Fibroblast of lung (primary cell): ENCODE results near the gene RBM20. TPM values are rescaled to one million over a fixed set of nuclear protein-coding genes. Genes with fewer than 3 reads are reported as not detected.
A peak's percentile ranks its signal among the peaks of the same experiment; 100 is the strongest.

Experiments used
- DNase-seq, 2 donors: peaks; one replicate each; pipeline versions ENCODE4 v3.0.0 to v3.0.0-alpha.2; 2010; ENCODE audit warnings: low read depth in 2 of 2
- H2AFZ ChIP-seq: 2 replicates; pipeline ENCODE4 v1.5.1; 2012; ENCODE audit warnings: low read length, control low read depth, inconsistent platforms
- H3K27ac ChIP-seq: 2 replicates; pipeline ENCODE4 v1.5.1; 2011; ENCODE audit warnings: low read length, control low read depth; ENCODE audit not compliant: insufficient read depth
- H3K27me3 ChIP-seq: 2 replicates; pipeline ENCODE4 v1.5.1; 2011; ENCODE audit warnings: mild to moderate bottlenecking, low read length; ENCODE audit not compliant: control insufficient read depth, insufficient read depth
- H3K36me3 ChIP-seq: 2 replicates; pipeline ENCODE4 v1.5.1; 2011; ENCODE audit warnings: low read length; ENCODE audit not compliant: control insufficient read depth, insufficient read depth
- H3K4me1 ChIP-seq: 2 replicates; pipeline ENCODE4 v1.5.1; 2011; ENCODE audit warnings: low read length; ENCODE audit not compliant: control insufficient read depth, insufficient read depth; ENCODE audit errors: extremely low read depth
- H3K4me2 ChIP-seq: 2 replicates; pipeline ENCODE4 v1.5.1; 2011; ENCODE audit warnings: low read length, control low read depth; ENCODE audit not compliant: insufficient read depth; ENCODE audit errors: extremely low read depth
- H3K4me3 ChIP-seq, 4 experiments: fragments of 200-600 bp in 1 of 4; sonication (generic) in 1 of 4; replicated peaks in 1 of 4; 2 replicates each; pipeline ENCODE4 v1.5.1; 2011 to 2016; ENCODE audit warnings: low read length in 4 of 4, low read depth in 3 of 4, mild to moderate bottlenecking in 3 of 4, control low read depth in 2 of 4, inconsistent platforms in 1 of 4, mixed read lengths in 1 of 4; ENCODE audit not compliant: insufficient read depth in 1 of 4; ENCODE audit errors: control extremely low read depth in 1 of 4
- H3K79me2 ChIP-seq: 2 replicates; pipeline ENCODE4 v1.5.1; 2012; ENCODE audit warnings: mild to moderate bottlenecking, low read length, inconsistent platforms; ENCODE audit not compliant: control insufficient read depth, insufficient read depth
- H3K9ac ChIP-seq: 2 replicates; pipeline ENCODE4 v1.5.1; 2011; ENCODE audit warnings: mild to moderate bottlenecking, low read length, control low read depth; ENCODE audit not compliant: insufficient read depth
- H3K9me3 ChIP-seq: 2 replicates; pipeline ENCODE4 v1.5.1; 2012; ENCODE audit warnings: low read depth, low read length; ENCODE audit not compliant: control insufficient read depth, insufficient read depth
- H4K20me1 ChIP-seq: 2 replicates; pipeline ENCODE4 v1.5.1; 2011; ENCODE audit warnings: low read length; ENCODE audit not compliant: control insufficient read depth, insufficient read depth; ENCODE audit errors: extremely low read depth
- EZH2 ChIP-seq: IDR thresholded peaks from 2 replicates; pipeline ENCODE4 v1.5.1; 2012; ENCODE audit warnings: low read length, control low read depth, mild to moderate bottlenecking; ENCODE audit errors: missing control alignments
- polyA plus RNA-seq, 2 donors: library from polyadenylated mRNA; depleted of rRNA in 1 of 2; stranded (reverse) in 1 of 2; unstranded in 1 of 2; fragments of >200 nt; gene quantifications; 2 replicates each; pipeline ENCODE4 v1.2.1, GENCODE V29; 2011 to 2012; ENCODE audit warnings: missing spikeins in 1 of 2
- total RNA-seq: library from RNA; depleted of rRNA; stranded (reverse); fragments of >200 nt; gene quantifications from 2 replicates; pipeline ENCODE4 v1.2.1, GENCODE V29; 2014
- TF ChIP-seq, protein P1 (sequence below), 2 donors: IDR thresholded peaks in 1 of 2; conservative IDR thresholded peaks in 1 of 2; 1 replicate in 1 of 2; 2 replicates in 1 of 2; pipeline ENCODE4 v1.5.1; 2011 to 2012; ENCODE audit warnings: low read length in 2 of 2, control low read depth in 1 of 2, inconsistent platforms in 1 of 2, low read depth in 1 of 2, mild to moderate bottlenecking in 1 of 2

RBM20 gene
- total and polyA plus RNA-seq, 2 donors (not counting 1 experiment from before 2014, with no cell fraction given), result under 0.01 to 0.05 TPM

GRCh38 chr10:110629680-110630191, 14.4 kb upstream of the RBM20 start:
- TF ChIP-seq, protein P1, sequence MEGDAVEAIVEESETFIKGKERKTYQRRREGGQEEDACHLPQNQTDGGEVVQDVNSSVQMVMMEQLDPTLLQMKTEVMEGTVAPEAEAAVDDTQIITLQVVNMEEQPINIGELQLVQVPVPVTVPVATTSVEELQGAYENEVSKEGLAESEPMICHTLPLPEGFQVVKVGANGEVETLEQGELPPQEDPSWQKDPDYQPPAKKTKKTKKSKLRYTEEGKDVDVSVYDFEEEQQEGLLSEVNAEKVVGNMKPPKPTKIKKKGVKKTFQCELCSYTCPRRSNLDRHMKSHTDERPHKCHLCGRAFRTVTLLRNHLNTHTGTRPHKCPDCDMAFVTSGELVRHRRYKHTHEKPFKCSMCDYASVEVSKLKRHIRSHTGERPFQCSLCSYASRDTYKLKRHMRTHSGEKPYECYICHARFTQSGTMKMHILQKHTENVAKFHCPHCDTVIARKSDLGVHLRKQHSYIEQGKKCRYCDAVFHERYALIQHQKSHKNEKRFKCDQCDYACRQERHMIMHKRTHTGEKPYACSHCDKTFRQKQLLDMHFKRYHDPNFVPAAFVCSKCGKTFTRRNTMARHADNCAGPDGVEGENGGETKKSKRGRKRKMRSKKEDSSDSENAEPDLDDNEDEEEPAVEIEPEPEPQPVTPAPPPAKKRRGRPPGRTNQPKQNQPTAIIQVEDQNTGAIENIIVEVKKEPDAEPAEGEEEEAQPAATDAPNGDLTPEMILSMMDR (conservative IDR thresholded peaks at IDR 0.05 in 1 of 2, IDR thresholded peaks at IDR 0.05 in 1 of 2; ENCODE audit: low read depth in 1 of 2, low read length in 2 of 2), result no peak
- no peak for TF ChIP-seq EZH2
- Histone ChIP-seq H3K4me2 (no peak overlapping the region), H4K20me1 (no peaks in the 10 kb centered on the region), H3K4me1 (no peaks in the 10 kb centered on the region), H3K9me3 (no peaks in the 10 kb centered on the region), H3K79me2 (no peaks in the 10 kb centered on the region), H2AFZ (no peak overlapping the region), H3K36me3 (no peaks in the 10 kb centered on the region), H3K4me3 (no peak overlapping the region), H3K27me3 (peaks cover 6% of the 10 kb centered on the region), H3K9ac (no peak overlapping the region), H3K27ac (no peak overlapping the region)
- peak in 1 of 2 donors; percentile 93 for DNase-seq

- Histone ChIP-seq H3K27ac (no peak overlapping the region), H3K4me2 (no peak overlapping the region), H3K36me3 (no peaks in the 10 kb centered on the region), H3K4me3 (no peak overlapping the region), H3K9me3 (no peaks in the 10 kb centered on the region), H3K79me2 (no peaks in the 10 kb centered on the region), H4K20me1 (no peaks in the 10 kb centered on the region), H2AFZ (no peak overlapping the region), H3K4me1 (no peaks in the 10 kb centered on the region), H3K27me3 (peaks cover 2% of the 10 kb centered on the region), H3K9ac (no peak overlapping the region)
- no peak for TF ChIP-seq EZH2
- TF ChIP-seq, protein P1 (conservative IDR thresholded peaks at IDR 0.05 in 1 of 2, IDR thresholded peaks at IDR 0.05 in 1 of 2; ENCODE audit: low read depth in 1 of 2, low read length in 2 of 2), result no peak
- DNase-seq, result no peak
These were observed 12.2 kb upstream of the RBM20 start for GRCh38 chr10:110631934-110632333.

- Histone ChIP-seq H4K20me1 (no peaks in the 10 kb centered on the region), H3K79me2 (no peaks in the 10 kb centered on the region), H3K4me2 (no peak overlapping the region), H3K9me3 (no peaks in the 10 kb centered on the region), H3K27ac (no peak overlapping the region), H3K4me1 (no peaks in the 10 kb centered on the region), H3K27me3 (peaks cover 2% of the 10 kb centered on the region), H2AFZ (no peak overlapping the region), H3K36me3 (no peaks in the 10 kb centered on the region), H3K4me3 (no peak overlapping the region), H3K9ac (no peak overlapping the region)
- DNase-seq, result no peak
- TF ChIP-seq, protein P1 (conservative IDR thresholded peaks at IDR 0.05 in 1 of 2, IDR thresholded peaks at IDR 0.05 in 1 of 2; ENCODE audit: low read depth in 1 of 2, low read length in 2 of 2), result no peak
- TF ChIP-seq EZH2, result no peak
These were observed 11.4 kb upstream of the RBM20 start for GRCh38 chr10:110632591-110633215.
